T-helper 2 cell treated with Interferon-gamma antibody and Interleukin-4, amounts not matched to agents 5 μg/mL and 100 μg/mL, for 36 hours (primary cell): Measurements from ENCODE around the gene TRHDE.

ENCODE experiments used
- DNase-seq: peaks from one replicate; pipeline ENCODE4 v3.0.0; 2021; ENCODE audit warnings: low spot score
- H3K27ac Mint-ChIP-seq: one replicate; pipeline ENCODE4 v1.8.0; 2021; ENCODE audit warnings: mild to moderate bottlenecking, mixed read lengths
- H3K27me3 Mint-ChIP-seq: one replicate; pipeline ENCODE4 v1.8.0; 2021; ENCODE audit warnings: low read depth, mixed read lengths
- H3K36me3 Mint-ChIP-seq: one replicate; pipeline ENCODE4 v1.8.0; 2021; ENCODE audit warnings: low read depth, mixed read lengths
- H3K4me1 Mint-ChIP-seq: one replicate; pipeline ENCODE4 v1.8.0; 2021; ENCODE audit warnings: low read depth, mixed read lengths
- H3K4me3 Mint-ChIP-seq: one replicate; pipeline ENCODE4 v1.8.0; 2022; ENCODE audit warnings: mild to moderate bottlenecking, moderate library complexity, mixed read lengths
- H3K9me3 Mint-ChIP-seq: one replicate; pipeline ENCODE4 v1.8.0; 2021; ENCODE audit warnings: mixed read lengths

TRHDE gene, protein sequence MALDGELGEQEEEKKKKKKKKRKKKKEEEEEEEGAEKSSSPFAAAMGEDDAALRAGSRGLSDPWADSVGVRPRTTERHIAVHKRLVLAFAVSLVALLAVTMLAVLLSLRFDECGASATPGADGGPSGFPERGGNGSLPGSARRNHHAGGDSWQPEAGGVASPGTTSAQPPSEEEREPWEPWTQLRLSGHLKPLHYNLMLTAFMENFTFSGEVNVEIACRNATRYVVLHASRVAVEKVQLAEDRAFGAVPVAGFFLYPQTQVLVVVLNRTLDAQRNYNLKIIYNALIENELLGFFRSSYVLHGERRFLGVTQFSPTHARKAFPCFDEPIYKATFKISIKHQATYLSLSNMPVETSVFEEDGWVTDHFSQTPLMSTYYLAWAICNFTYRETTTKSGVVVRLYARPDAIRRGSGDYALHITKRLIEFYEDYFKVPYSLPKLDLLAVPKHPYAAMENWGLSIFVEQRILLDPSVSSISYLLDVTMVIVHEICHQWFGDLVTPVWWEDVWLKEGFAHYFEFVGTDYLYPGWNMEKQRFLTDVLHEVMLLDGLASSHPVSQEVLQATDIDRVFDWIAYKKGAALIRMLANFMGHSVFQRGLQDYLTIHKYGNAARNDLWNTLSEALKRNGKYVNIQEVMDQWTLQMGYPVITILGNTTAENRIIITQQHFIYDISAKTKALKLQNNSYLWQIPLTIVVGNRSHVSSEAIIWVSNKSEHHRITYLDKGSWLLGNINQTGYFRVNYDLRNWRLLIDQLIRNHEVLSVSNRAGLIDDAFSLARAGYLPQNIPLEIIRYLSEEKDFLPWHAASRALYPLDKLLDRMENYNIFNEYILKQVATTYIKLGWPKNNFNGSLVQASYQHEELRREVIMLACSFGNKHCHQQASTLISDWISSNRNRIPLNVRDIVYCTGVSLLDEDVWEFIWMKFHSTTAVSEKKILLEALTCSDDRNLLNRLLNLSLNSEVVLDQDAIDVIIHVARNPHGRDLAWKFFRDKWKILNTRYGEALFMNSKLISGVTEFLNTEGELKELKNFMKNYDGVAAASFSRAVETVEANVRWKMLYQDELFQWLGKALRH

DNA sequence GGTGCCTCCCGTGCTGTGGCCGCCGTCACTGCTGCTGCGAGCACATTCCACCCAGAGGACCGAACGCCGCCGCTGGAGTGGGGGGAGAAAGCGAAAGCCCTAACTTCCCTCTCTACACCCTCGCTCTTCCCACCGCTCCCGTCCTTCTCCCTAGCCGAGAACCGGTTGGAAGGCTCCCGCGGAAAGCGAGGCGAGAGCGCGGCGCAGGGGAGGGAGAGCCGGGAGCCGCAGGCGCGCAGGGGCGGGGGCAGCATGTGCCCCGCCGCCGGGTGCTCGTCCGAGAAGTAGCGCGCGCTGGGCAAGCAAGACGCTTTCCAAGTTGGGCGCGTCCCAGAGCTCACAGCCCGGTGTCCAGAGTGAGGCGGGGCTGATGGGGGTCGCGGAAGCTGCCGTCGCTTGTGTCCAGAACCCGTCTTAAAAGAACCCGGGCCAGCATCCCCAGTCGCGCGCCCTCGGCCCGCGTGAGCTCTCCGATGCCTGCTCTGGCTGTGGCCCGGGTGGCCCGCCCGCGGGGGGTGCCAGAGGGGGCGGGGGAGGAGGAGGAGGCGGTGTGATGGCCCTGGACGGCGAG, at the start of gene TRHDE:
Gene TRHDE (plus strand): TSS at position 280 of the 571 bp plus-strand sequence. CDS start 274 bp downstream, at position 554.
- Mint-ChIP-seq H3K27me3 (peaks cover 64% of the 10 kb centered on the region), H3K9me3 (no peaks in the 10 kb centered on the region), H3K4me1 (no peaks in the 10 kb centered on the region), H3K27ac (no peak within 1 kb of the TSS), H3K4me3 (peak within 1 kb of the TSS; percentile 43), H3K36me3 (no peaks in the 10 kb centered on the region)
- DNase-seq = no peak

DNA sequence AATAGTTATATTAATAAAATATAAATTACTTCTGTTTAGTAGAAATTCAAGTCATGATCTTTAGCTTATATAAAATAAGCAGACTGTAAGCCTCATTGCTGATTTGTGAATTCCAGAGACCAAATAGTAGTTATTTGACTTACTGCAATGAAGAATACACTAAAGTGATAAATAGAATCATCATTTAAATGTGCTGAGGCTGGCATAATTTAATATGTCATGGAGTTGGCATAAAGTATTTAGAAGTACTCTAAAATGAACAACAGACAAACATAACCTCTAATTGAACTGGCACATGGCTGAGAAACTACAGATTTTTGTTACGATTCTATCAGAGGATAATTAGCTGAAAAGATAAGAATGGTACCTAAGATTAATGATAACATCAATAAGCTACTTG, 45.7 kb upstream of the TRHDE start:
- no peak overlapping the region for H3K27ac Mint-ChIP-seq
- no peaks in the 10 kb centered on the region for H3K9me3 Mint-ChIP-seq
- no peaks in the 10 kb centered on the region for H3K27me3 Mint-ChIP-seq
- no peak for DNase-seq
- no peak overlapping the region for H3K4me3 Mint-ChIP-seq
- no peaks in the 10 kb centered on the region for H3K36me3 Mint-ChIP-seq
- H3K4me1 Mint-ChIP-seq = no peaks in the 10 kb centered on the region

DNA sequence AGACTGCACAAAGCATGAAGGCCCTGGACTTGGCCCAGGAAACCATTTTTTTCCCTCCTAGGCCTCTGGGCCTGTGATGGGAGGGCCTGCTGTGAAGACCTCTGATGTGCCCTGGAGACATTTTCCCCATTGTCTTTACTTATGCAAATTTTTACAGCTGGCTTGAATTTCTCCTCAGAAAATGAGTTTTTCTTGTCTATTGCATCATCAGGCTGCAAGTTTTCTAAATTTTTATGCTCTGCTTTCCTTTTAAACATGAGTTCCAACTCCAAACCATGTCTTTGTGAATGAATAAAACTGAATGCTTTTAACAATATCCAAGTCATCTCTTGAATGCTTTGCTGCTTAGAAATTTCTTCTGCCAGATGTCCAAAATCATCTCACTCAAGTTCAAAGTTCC, 43.7 kb upstream of the TRHDE start:
- Mint-ChIP-seq H3K4me3 (no peak overlapping the region), H3K4me1 (no peaks in the 10 kb centered on the region), H3K9me3 (no peaks in the 10 kb centered on the region), H3K27me3 (no peaks in the 10 kb centered on the region), H3K27ac (no peak overlapping the region), H3K36me3 (no peaks in the 10 kb centered on the region)
- no peak for DNase-seq

DNA sequence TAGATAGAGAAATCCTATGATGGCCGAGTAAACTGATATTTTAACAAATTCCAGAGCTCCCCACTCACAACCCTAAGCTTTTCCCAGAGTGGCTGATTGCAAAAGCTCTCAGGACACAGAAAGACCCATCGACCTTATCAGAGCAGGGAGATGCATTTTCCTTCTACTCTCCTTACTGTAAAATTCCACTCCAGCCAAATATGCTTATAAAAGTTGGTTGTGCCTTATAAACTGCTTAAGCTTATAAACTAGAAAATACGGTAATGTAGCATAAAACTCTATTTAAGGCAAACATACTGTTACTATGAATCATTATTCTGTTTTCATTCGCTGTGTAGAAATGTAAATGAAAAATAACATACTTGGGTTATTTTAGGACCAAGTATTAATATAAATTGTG, 41.6 kb upstream of the TRHDE start:
- no peaks in the 10 kb centered on the region for H3K27me3 Mint-ChIP-seq
- no peak for DNase-seq
- H3K27ac Mint-ChIP-seq = no peak overlapping the region
- H3K9me3 Mint-ChIP-seq = no peaks in the 10 kb centered on the region
- H3K36me3 Mint-ChIP-seq = no peaks in the 10 kb centered on the region
- no peaks in the 10 kb centered on the region for H3K4me1 Mint-ChIP-seq
- H3K4me3 Mint-ChIP-seq = no peak overlapping the region

DNA sequence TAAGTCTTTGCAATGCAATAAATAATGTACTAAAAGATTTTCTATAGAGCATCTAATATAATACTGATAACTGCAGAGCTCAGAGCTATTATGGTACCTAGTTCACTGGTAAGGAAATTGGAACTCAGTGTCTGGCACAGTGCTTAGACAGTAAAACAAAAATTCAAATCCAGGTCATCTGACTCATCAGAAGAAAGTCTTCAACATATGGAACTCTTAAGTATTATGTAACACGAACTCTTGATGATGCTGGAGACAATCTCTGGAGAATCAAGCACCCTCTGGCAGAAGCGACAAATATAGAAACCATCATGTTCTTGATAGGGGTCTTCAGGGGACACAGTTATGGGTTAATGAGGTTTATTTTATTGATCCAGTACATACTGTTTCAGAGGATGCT, 37.3 kb upstream of the TRHDE start:
- Mint-ChIP-seq H3K36me3 (no peaks in the 10 kb centered on the region), H3K9me3 (no peaks in the 10 kb centered on the region), H3K27ac (no peak overlapping the region), H3K4me3 (no peak overlapping the region), H3K27me3 (no peaks in the 10 kb centered on the region), H3K4me1 (no peaks in the 10 kb centered on the region)
- DNase-seq = no peak

DNA sequence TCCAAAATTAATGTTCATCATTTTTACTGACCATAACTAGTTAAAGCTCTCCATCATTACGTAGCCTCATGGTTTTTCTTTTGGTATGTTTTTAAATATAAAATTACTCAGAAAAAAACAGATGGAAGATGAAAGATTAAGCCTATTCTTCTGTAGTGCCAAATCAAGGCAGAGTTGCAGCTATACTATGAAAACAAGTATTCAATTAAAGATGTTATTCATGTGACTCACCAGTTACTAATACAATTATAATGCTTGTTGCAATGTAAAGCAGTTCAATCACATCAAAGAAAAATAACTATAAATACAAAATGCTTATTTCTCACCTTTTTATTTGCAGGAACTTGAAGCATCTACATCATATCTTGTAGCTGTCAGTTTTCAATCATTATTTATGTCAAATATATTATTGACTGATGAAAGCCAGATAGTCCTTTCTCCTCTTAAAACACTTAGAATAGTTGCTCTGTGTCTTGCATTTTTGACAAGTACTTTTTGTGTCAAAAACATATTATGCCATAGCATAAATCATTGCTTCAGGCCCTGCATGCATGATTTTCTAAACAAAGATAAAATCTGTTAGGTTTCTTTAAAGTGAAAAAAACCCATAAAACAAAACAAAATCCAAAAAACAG, 36.0 kb upstream of the TRHDE start:
- Mint-ChIP-seq H3K36me3 (no peaks in the 10 kb centered on the region), H3K27ac (no peak overlapping the region), H3K4me1 (no peaks in the 10 kb centered on the region), H3K4me3 (no peak overlapping the region), H3K9me3 (no peaks in the 10 kb centered on the region), H3K27me3 (no peaks in the 10 kb centered on the region)
- DNase-seq = no peak

DNA sequence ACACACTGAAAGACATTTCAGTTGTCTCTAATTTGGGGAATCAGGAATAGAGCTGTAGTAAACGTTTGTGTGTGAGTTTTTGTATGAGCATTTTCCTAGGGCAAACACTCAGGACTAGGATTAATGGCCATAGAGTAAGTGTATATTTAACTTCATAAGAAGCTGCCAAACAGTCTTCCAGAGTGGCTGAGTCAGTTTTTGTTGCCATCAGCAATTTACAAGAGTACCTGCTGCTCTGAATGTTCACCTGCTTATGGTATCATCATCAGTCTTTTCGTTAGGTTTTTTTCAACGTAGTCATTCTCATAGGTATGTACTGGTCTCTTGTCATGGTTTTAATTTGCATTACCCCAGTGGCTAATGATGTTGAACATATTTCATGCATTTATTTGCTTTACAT, 30.6 kb upstream of the TRHDE start:
- H3K27me3 Mint-ChIP-seq = no peaks in the 10 kb centered on the region
- DNase-seq = no peak
- no peak overlapping the region for H3K4me3 Mint-ChIP-seq

DNA sequence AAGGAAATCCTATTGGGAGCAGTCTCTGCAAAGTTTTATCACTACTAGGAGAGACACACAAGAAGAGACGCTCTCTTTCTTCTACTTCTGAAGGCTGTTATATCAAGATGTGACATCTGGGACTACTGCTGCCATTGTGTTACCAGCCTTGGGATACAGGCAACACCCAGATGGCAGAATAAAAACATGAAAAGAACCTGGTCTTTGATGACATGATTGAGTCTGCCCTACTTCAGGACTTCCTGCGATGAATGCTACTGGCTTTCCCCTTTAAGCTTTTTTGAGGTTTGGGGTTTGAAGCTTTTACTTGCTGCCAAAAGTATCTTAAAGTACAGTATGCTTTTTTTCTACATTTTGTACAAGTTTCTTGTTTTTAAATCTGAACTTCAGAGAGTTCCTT, 29.2 kb upstream of the TRHDE start:
- no peaks in the 10 kb centered on the region for H3K9me3 Mint-ChIP-seq
- no peaks in the 10 kb centered on the region for H3K27me3 Mint-ChIP-seq
- no peaks in the 10 kb centered on the region for H3K4me1 Mint-ChIP-seq
- H3K36me3 Mint-ChIP-seq = no peaks in the 10 kb centered on the region
- H3K27ac Mint-ChIP-seq = no peak overlapping the region
- no peak overlapping the region for H3K4me3 Mint-ChIP-seq
- no peak for DNase-seq

More for the DNA sequence above, 30.6 kb upstream of the TRHDE start:
- Mint-ChIP-seq H3K9me3 (no peaks in the 10 kb centered on the region), H3K4me1 (no peaks in the 10 kb centered on the region), H3K27ac (no peak overlapping the region), H3K36me3 (no peaks in the 10 kb centered on the region)

DNA sequence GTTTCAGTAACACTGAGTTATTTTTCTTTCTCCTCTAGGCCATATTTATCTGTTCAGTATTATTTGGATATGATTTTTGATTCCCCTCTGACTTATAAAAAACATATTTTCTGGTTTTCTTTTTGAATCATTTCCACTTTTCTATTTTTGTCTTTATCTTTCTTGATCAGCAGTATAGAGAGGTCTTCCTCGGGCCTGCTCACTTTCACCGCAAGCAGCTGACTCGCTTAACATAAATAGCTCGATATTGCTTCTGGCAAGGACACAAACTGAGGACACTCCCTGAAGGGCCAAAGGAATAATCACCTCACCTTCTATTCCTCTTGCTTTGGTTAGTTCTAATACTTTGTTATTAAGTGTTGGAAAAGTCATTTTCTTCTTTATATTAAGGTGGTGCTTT, 25.8 kb upstream of the TRHDE start:
- no peak for DNase-seq
- Mint-ChIP-seq H3K36me3 (no peaks in the 10 kb centered on the region), H3K27ac (no peak overlapping the region), H3K27me3 (no peaks in the 10 kb centered on the region), H3K9me3 (peaks cover 6% of the 10 kb centered on the region), H3K4me3 (no peak overlapping the region), H3K4me1 (no peaks in the 10 kb centered on the region)

DNA sequence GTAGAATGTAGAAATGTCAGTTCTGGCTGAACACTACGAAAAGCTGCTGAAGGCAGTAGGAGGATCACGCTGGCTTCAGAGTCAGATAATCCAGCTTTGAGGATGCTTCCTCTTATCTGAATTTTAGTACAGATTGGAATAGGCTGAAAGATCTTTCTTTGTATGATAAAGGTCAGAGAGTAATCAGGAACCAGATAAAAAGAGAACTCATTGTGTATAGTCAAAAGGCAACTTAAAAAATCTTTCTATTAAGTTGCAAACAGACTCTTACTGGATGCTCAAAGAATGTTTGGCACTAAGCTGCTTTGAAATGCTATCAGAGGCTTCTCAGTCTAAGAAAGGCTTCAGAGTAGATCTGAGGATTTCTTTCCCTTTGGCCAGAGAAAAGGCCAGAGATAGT, 21.8 kb upstream of the TRHDE start:
- Mint-ChIP-seq H3K27me3 (no peaks in the 10 kb centered on the region), H3K4me3 (no peak overlapping the region), H3K36me3 (no peaks in the 10 kb centered on the region), H3K4me1 (no peaks in the 10 kb centered on the region), H3K27ac (no peak overlapping the region), H3K9me3 (peaks cover 6% of the 10 kb centered on the region)
- no peak for DNase-seq

DNA sequence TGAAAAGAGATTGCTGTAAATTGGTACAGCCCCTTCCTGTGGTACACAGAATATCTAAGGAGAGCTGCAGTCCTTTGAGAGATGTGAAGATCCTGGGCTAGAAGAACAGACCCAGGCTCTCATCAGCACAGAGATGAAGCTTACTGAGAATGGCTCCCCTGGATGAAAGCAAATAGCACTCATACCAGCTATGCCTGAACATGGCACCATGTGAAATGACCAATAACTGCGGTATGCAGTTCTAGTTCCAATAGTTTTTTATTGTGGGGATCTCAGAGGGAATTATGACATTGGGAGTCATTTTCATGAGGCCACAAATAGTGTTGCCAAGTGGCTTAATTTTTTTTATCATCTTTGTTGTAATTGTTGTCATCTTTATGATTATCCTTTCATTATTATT, 15.4 kb upstream of the TRHDE start:
- Mint-ChIP-seq H3K27ac (no peak overlapping the region), H3K9me3 (no peaks in the 10 kb centered on the region)

DNA sequence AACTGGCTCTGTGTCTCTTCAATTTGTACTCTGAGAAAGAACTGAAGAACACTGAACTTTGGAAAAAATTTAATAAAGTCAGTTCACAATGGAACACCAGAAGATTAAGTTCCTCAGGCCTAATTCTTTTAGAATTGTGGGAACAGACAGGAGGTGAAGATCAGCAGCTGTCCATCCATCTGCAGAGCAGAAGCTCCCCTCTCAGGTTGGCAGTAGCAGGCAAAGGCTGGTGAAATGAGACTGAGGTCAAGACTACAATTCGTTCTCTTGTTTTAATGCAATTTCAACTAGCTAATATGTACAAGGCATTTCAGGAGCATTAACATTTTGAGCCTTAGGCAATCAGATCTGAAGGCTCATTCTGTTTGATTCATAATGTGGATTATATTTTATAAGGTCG, 10.3 kb upstream of the TRHDE start:
- H3K27ac Mint-ChIP-seq = no peak overlapping the region
- DNase-seq = no peak
- H3K27me3 Mint-ChIP-seq = no peaks in the 10 kb centered on the region
- no peak overlapping the region for H3K4me3 Mint-ChIP-seq
- H3K36me3 Mint-ChIP-seq = no peaks in the 10 kb centered on the region
- no peaks in the 10 kb centered on the region for H3K4me1 Mint-ChIP-seq
- no peaks in the 10 kb centered on the region for H3K9me3 Mint-ChIP-seq

More for the DNA sequence above, 15.4 kb upstream of the TRHDE start:
- Mint-ChIP-seq H3K27me3 (no peaks in the 10 kb centered on the region), H3K4me1 (no peaks in the 10 kb centered on the region), H3K36me3 (no peaks in the 10 kb centered on the region), H3K4me3 (no peak overlapping the region)
- DNase-seq = no peak

DNA sequence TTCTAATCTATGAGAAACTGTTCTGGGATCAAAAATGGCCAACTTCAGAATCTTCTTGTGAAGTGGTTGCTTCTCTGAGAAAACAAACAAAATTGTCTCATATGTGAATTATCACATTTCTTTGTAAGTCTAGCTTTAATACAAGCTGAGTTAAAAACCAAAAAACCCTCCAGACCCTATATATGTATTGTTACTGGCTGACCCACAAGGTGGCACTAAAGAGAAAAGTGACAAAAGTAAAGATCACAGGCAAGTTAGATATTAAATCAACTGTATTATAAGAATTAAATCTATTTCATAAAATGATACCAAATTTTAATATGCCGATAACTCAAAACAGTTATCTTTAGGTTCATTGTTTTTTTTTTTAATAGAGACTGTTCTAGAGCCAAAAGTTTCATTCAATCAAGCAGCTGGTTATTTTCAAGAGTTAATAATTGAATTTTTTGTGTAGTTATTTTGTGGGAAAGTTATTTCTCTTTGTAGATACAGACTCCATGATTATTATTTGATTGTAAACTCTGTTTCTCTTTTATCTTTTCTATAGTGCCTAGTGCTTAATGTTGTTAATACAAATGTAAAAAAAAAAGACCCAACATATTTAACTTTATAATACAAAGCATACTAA, 7.5 kb upstream of the TRHDE start:
- H3K27ac Mint-ChIP-seq = no peak overlapping the region
- no peaks in the 10 kb centered on the region for H3K4me1 Mint-ChIP-seq
- H3K9me3 Mint-ChIP-seq = no peaks in the 10 kb centered on the region
- no peaks in the 10 kb centered on the region for H3K36me3 Mint-ChIP-seq
- peaks cover 10% of the 10 kb centered on the region for H3K27me3 Mint-ChIP-seq
- DNase-seq = no peak
- no peak overlapping the region for H3K4me3 Mint-ChIP-seq
